Effector memory CD4-positive, alpha-beta T cell (primary cell): ENCODE data around the gene PARP9.
A peak's percentile ranks its signal among the peaks of the same experiment; 100 is the strongest.
"Not testable (repeated sequence)": the region's sequence is repeated elsewhere in the genome, so short reads cannot be mapped to it uniquely, and the experiment has no call there.

Experiments
- DNase-seq, 3 donors: peaks; one replicate each; pipeline ENCODE4 v3.0.0-alpha.2; 2020
- H3K27ac ChIP-seq: 2 replicates; pipeline ENCODE4 v1.7.0; 2013; ENCODE audit warnings: mild to moderate bottlenecking, low read length, moderate library complexity; ENCODE audit not compliant: insufficient read depth, poor library complexity, severe bottlenecking
- H3K27me3 ChIP-seq: replicated peaks from 2 replicates; pipeline ENCODE4 v1.7.0; 2013; ENCODE audit warnings: mild to moderate bottlenecking, low read length; ENCODE audit not compliant: insufficient read depth, control insufficient read depth, poor library complexity, severe bottlenecking
- H3K36me3 ChIP-seq: 2 replicates; pipeline ENCODE4 v1.7.0; 2013; ENCODE audit warnings: mild to moderate bottlenecking, low read length, moderate library complexity; ENCODE audit not compliant: control insufficient read depth, insufficient read depth
- H3K4me1 ChIP-seq: 2 replicates; pipeline ENCODE4 v1.7.0; 2013; ENCODE audit warnings: low read length, mild to moderate bottlenecking; ENCODE audit not compliant: control insufficient read depth, insufficient read depth, poor library complexity, severe bottlenecking
- H3K4me3 ChIP-seq: 2 replicates; pipeline ENCODE4 v1.7.0; 2013; ENCODE audit warnings: low read length, low read depth, mild to moderate bottlenecking; ENCODE audit not compliant: insufficient read depth, poor library complexity, severe bottlenecking
- H3K9me3 ChIP-seq: 2 replicates; pipeline ENCODE4 v1.7.0; 2013; ENCODE audit warnings: mild to moderate bottlenecking, low read length, moderate library complexity; ENCODE audit not compliant: control insufficient read depth

PARP9 gene

GRCh38 chr3:122577409-122578031 lies 13.4 kb upstream of the PARP9 start, which contains the start of gene PARP15:
PARP15 (plus strand) TSS chr3:122577650; CDS start chr3:122577668, 18 bp downstream.
- Histone ChIP-seq H3K27ac (peak within 1 kb of the TSS; percentile 66), H3K4me3 (peak within 1 kb of the TSS; percentile 69), H3K9me3 (no peaks in the 10 kb centered on the region), H3K27me3 (no peaks in the 10 kb centered on the region), H3K36me3 (peaks cover 5% of the 10 kb centered on the region), H3K4me1 (peaks cover 7% of the 10 kb centered on the region)
- no peak for DNase-seq

GRCh38 chr3:122576174-122576940 lies 12.3 kb upstream of the PARP9 start:
- Histone ChIP-seq H3K9me3 (no peaks in the 10 kb centered on the region), H3K27ac (no peak overlapping the region), H3K4me3 (no peak overlapping the region), H3K36me3 (peaks cover 9% of the 10 kb centered on the region), H3K4me1 (peaks cover 7% of the 10 kb centered on the region), H3K27me3 (no peaks in the 10 kb centered on the region)
- no peak for DNase-seq

- Histone ChIP-seq H3K27me3 (no peaks in the 10 kb centered on the region), H3K9me3 (no peaks in the 10 kb centered on the region), H3K27ac (no peak overlapping the region), H3K4me3 (no peak overlapping the region), H3K4me1 (peaks cover 14% of the 10 kb centered on the region), H3K36me3 (peaks cover 27% of the 10 kb centered on the region)
- no peak for DNase-seq
Observed at GRCh38 chr3:122572940-122573412, 8.9 kb upstream of the PARP9 start.

GRCh38 chr3:122568755-122569154 lies 4.7 kb upstream of the PARP9 start:
- H3K27ac ChIP-seq = no peak overlapping the region
- H3K4me3 ChIP-seq = no peak overlapping the region
- no peaks in the 10 kb centered on the region for H3K27me3 ChIP-seq
- no peaks in the 10 kb centered on the region for H3K9me3 ChIP-seq
- DNase-seq = no peak
- H3K36me3 ChIP-seq = peaks cover 46% of the 10 kb centered on the region
- peaks cover 24% of the 10 kb centered on the region for H3K4me1 ChIP-seq

GRCh38 chr3:122568131-122568530 lies 4.0 kb upstream of the PARP9 start:
- H3K9me3 ChIP-seq, H3K27ac ChIP-seq, H3K27me3 ChIP-seq, DNase-seq, H3K4me3 ChIP-seq: not testable (repeated sequence)
- Histone ChIP-seq H3K4me1 (peaks cover 29% of the 10 kb centered on the region), H3K36me3 (peaks cover 44% of the 10 kb centered on the region)

- Histone ChIP-seq H3K9me3 (no peaks in the 10 kb centered on the region), H3K27me3 (no peaks in the 10 kb centered on the region), H3K27ac (peak overlapping the region; percentile 83), H3K4me1 (peaks cover 31% of the 10 kb centered on the region), H3K4me3 (peak overlapping the region; percentile 91), H3K36me3 (peaks cover 33% of the 10 kb centered on the region)
- DNase-seq = no peak
Observed at GRCh38 chr3:122563717-122564025, 429 bp downstream of the PARP9 start.

GRCh38 chr3:122562923-122563716 lies 980 bp downstream of the PARP9 start:
- Histone ChIP-seq H3K27ac (peak overlapping the region; percentile 83), H3K9me3 (no peaks in the 10 kb centered on the region), H3K36me3 (peaks cover 34% of the 10 kb centered on the region), H3K4me3 (peak overlapping the region; percentile 91), H3K27me3 (no peaks in the 10 kb centered on the region), H3K4me1 (peaks cover 27% of the 10 kb centered on the region)
- no peak for DNase-seq

- peak in 1 of 3 donors; percentile 28 for DNase-seq
- H3K4me1 ChIP-seq = peaks cover 24% of the 10 kb centered on the region
- H3K4me3 ChIP-seq = no peak overlapping the region
- H3K27me3 ChIP-seq = no peaks in the 10 kb centered on the region
- H3K36me3 ChIP-seq = peaks cover 42% of the 10 kb centered on the region
- H3K27ac ChIP-seq = no peak overlapping the region
- no peaks in the 10 kb centered on the region for H3K9me3 ChIP-seq
Observed at GRCh38 chr3:122560680-122561079, 3.4 kb downstream of the PARP9 start.

GRCh38 chr3:122559906-122560305 lies 4.2 kb downstream of the PARP9 start:
- Histone ChIP-seq H3K36me3 (peaks cover 46% of the 10 kb centered on the region), H3K9me3 (no peaks in the 10 kb centered on the region), H3K27ac (no peak overlapping the region), H3K27me3 (no peaks in the 10 kb centered on the region), H3K4me1 (peaks cover 17% of the 10 kb centered on the region), H3K4me3 (no peak overlapping the region)
- no peak for DNase-seq

GRCh38 chr3:122558605-122559004 lies 5.5 kb downstream of the PARP9 start:
- H3K36me3 ChIP-seq = peaks cover 44% of the 10 kb centered on the region
- no peak overlapping the region for H3K4me3 ChIP-seq
- H3K9me3 ChIP-seq = no peaks in the 10 kb centered on the region

More at GRCh38 chr3:122558605-122559004, 5.5 kb downstream of the PARP9 start:
- DNase-seq = no peak
- peaks cover 12% of the 10 kb centered on the region for H3K4me1 ChIP-seq
- H3K27me3 ChIP-seq = no peaks in the 10 kb centered on the region
- H3K27ac ChIP-seq = no peak overlapping the region
